ENCODE data around the gene NEDD4.

- TF ChIP-seq CTCF (IDR thresholded peaks at IDR 0.05) (no peak), POLR2AphosphoS5 (IDR thresholded peaks at IDR 0.05) (no peak), POLR2A (IDR thresholded peaks at IDR 0.05; ENCODE audit: low read depth) (no peak), EP300 (IDR thresholded peaks at IDR 0.05) (no peak)
Measured at GRCh38 chr15:55853134-55853533, 140.3 kb downstream of the NEDD4 start.

Measured in esophagus muscularis mucosa (tissue), 4 donors.